Measurements from ENCODE around the gene KIF5A.

DNA sequence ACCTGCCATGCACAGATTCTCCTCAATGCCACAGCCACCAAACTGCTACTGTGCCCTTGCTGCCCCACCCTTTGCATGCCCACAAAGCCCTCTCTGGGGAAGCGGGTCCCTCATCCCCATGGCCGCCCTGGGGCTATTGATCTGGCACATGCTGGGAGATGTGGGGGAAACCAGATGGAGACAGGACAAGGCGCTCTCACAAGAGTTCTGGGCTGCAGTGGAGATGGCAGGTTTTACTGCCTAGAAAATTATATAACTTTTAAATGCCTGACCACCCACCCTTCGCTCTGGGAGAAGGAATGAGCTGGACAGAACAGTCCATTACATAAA is 30.6 kb downstream of the KIF5A start:
- TF ChIP-seq, protein P1, sequence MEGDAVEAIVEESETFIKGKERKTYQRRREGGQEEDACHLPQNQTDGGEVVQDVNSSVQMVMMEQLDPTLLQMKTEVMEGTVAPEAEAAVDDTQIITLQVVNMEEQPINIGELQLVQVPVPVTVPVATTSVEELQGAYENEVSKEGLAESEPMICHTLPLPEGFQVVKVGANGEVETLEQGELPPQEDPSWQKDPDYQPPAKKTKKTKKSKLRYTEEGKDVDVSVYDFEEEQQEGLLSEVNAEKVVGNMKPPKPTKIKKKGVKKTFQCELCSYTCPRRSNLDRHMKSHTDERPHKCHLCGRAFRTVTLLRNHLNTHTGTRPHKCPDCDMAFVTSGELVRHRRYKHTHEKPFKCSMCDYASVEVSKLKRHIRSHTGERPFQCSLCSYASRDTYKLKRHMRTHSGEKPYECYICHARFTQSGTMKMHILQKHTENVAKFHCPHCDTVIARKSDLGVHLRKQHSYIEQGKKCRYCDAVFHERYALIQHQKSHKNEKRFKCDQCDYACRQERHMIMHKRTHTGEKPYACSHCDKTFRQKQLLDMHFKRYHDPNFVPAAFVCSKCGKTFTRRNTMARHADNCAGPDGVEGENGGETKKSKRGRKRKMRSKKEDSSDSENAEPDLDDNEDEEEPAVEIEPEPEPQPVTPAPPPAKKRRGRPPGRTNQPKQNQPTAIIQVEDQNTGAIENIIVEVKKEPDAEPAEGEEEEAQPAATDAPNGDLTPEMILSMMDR (IDR thresholded peaks at IDR 0.05; ENCODE audit: low read depth, low read length) = no peak
- TF ChIP-seq EZH2phosphoT487 (IDR thresholded peaks at IDR 0.05; ENCODE audit: low read depth) = no peak

Data from OCI-LY3 (cell line).